GM12878 (cell line): ENCODE data around the gene FAM81A.

Experiments
- CTCF ChIP-seq, 3 experiments: IDR thresholded peaks in 2 of 3; conservative IDR thresholded peaks in 1 of 3; 2 replicates each; pipeline ENCODE4 v1.5.1; 2011; ENCODE audit warnings: low read depth in 3 of 3, low read length in 3 of 3, mild to moderate bottlenecking in 3 of 3, control low read depth in 2 of 3, moderate library complexity in 2 of 3, inconsistent platforms in 1 of 3, mixed read lengths in 1 of 3; ENCODE audit not compliant: control insufficient read depth in 2 of 3, insufficient read depth in 1 of 3; ENCODE audit errors: extremely low read depth in 1 of 3
- GABPA ChIP-seq: IDR thresholded peaks from 2 replicates; pipeline ENCODE4 v1.6.1; 2014; ENCODE audit warnings: antibody characterized with exemption, low read depth, mild to moderate bottlenecking, inconsistent platforms
- KAT2A ChIP-seq: conservative IDR thresholded peaks from 2 replicates; pipeline ENCODE4 v1.6.1; 2011; ENCODE audit warnings: low read depth, low read length; ENCODE audit not compliant: control insufficient read depth

GRCh38 chr15:59565299-59565698 is 127.3 kb downstream of the FAM81A start:
- no peak for TF ChIP-seq KAT2A
- no peak for TF ChIP-seq GABPA
- TF ChIP-seq CTCF (IDR thresholded peaks at IDR 0.05 in 2 of 3, conservative IDR thresholded peaks at IDR 0.05 in 1 of 3; ENCODE audit: control insufficient read depth in 2 of 3, extremely low read depth in 1 of 3, insufficient read depth in 1 of 3, low read depth in 3 of 3, low read length in 3 of 3), result no peak
